ENCODE results near the gene BST2.

DNA sequence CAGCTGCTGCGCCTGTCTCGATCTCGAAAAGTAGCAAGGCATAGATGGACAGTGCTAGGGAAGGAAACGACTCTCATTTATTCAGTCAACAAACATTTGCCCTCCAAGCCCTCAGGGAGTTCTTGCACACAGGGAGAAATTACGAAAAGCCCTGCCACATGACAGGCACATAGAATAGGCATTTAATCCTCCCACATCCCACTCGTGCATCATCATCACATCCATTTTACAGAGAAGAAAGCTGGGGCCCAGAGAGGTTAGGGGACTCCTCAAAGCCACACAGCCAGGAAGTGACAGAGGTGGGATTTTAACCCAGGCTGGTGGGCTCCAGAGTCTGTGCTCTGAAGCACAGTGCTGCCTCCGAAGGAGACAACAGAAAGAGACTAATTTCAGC, 31.4 kb upstream of the BST2 start:
- TF ChIP-seq CHD2 (IDR thresholded peaks at IDR 0.05; ENCODE audit: low read length) (no peak), KDM1A (IDR thresholded peaks at IDR 0.05; ENCODE audit: borderline replicate concordance, low read length) (peak; percentile 30; the same call in 1 of the 2 replicates)
- TF ChIP-seq, protein P1, sequence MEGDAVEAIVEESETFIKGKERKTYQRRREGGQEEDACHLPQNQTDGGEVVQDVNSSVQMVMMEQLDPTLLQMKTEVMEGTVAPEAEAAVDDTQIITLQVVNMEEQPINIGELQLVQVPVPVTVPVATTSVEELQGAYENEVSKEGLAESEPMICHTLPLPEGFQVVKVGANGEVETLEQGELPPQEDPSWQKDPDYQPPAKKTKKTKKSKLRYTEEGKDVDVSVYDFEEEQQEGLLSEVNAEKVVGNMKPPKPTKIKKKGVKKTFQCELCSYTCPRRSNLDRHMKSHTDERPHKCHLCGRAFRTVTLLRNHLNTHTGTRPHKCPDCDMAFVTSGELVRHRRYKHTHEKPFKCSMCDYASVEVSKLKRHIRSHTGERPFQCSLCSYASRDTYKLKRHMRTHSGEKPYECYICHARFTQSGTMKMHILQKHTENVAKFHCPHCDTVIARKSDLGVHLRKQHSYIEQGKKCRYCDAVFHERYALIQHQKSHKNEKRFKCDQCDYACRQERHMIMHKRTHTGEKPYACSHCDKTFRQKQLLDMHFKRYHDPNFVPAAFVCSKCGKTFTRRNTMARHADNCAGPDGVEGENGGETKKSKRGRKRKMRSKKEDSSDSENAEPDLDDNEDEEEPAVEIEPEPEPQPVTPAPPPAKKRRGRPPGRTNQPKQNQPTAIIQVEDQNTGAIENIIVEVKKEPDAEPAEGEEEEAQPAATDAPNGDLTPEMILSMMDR (IDR thresholded peaks at IDR 0.05; ENCODE audit: control extremely low read depth in 1 of 3, insufficient read depth in 1 of 3, low read depth in 1 of 3, low read length in 3 of 3), result no peak

Measured in H1 (cell line).